H9 (cell line): ENCODE results near the gene PROC. TPM values are rescaled to one million over a fixed set of nuclear protein-coding genes. Genes with fewer than 3 reads are reported as not detected.

Experiments
- DNase-seq: peaks from one replicate; pipeline ENCODE4 v3.0.0-alpha.2; 2017
- H2AFZ ChIP-seq: one replicate; pipeline ENCODE4 v1.6.1; 2013; ENCODE audit warnings: mild to moderate bottlenecking, low read length, control low read depth, moderate library complexity
- H2AK5ac ChIP-seq: 2 replicates; pipeline ENCODE4 v1.6.1; 2013; ENCODE audit warnings: low read length, control low read depth, mixed read lengths; ENCODE audit not compliant: insufficient read length
- H2BK120ac ChIP-seq: one replicate; pipeline ENCODE4 v1.6.1; 2013; ENCODE audit warnings: low read depth, mild to moderate bottlenecking, low read length, control low read depth, inconsistent platforms; ENCODE audit not compliant: poor library complexity, severe bottlenecking
- H2BK12ac ChIP-seq: 2 replicates; pipeline ENCODE4 v1.6.1; 2013; ENCODE audit warnings: low read length, control low read depth, mixed read lengths, low read depth; ENCODE audit not compliant: insufficient read length
- H2BK15ac ChIP-seq: 2 replicates; pipeline ENCODE4 v1.6.1; 2013; ENCODE audit warnings: low read depth, low read length, control low read depth
- H2BK20ac ChIP-seq: one replicate; pipeline ENCODE4 v1.6.1; 2013; ENCODE audit warnings: low read depth, mild to moderate bottlenecking, low read length, control low read depth, inconsistent platforms; ENCODE audit not compliant: poor library complexity, severe bottlenecking
- H2BK5ac ChIP-seq: 2 replicates; pipeline ENCODE4 v1.6.1; 2013; ENCODE audit warnings: low read length, control low read depth, mixed read lengths; ENCODE audit not compliant: insufficient read length
- H3K14ac ChIP-seq: 2 replicates; pipeline ENCODE4 v1.6.1; 2013; ENCODE audit warnings: low read length, control low read depth; ENCODE audit not compliant: insufficient read depth
- H3K18ac ChIP-seq: 2 replicates; pipeline ENCODE4 v1.6.1; 2013; ENCODE audit warnings: low read depth, mild to moderate bottlenecking, mixed read lengths, low read length, control low read depth; ENCODE audit not compliant: insufficient read length
- H3K23ac ChIP-seq: 2 replicates; pipeline ENCODE4 v1.6.1; 2013; ENCODE audit warnings: low read length, control low read depth, mixed read lengths, low read depth; ENCODE audit not compliant: insufficient read length
- H3K23me2 ChIP-seq: 2 replicates; pipeline ENCODE4 v1.6.1; 2013; ENCODE audit warnings: low read depth, mild to moderate bottlenecking, mixed read lengths, low read length, control low read depth; ENCODE audit not compliant: insufficient read length, poor library complexity, severe bottlenecking
- H3K27ac ChIP-seq: 2 replicates; pipeline ENCODE4 v1.5.1; 2013; ENCODE audit warnings: low read length, control low read depth, mixed read lengths, low read depth; ENCODE audit not compliant: insufficient read length
- H3K27me3 ChIP-seq: 2 replicates; pipeline ENCODE4 v1.6.1; 2013; ENCODE audit warnings: low read length, control low read depth, inconsistent platforms; ENCODE audit not compliant: insufficient read depth
- H3K4ac ChIP-seq: 2 replicates; pipeline ENCODE4 v1.6.1; 2013; ENCODE audit warnings: low read depth, mild to moderate bottlenecking, control low read depth, inconsistent platforms, low read length, moderate library complexity
- H3K4me1 ChIP-seq: 2 replicates; pipeline ENCODE4 v1.6.1; 2013; ENCODE audit warnings: low read length, control low read depth, inconsistent platforms; ENCODE audit not compliant: insufficient read depth
- H3K4me2 ChIP-seq: 2 replicates; pipeline ENCODE4 v1.6.1; 2013; ENCODE audit warnings: low read length, control low read depth, mixed read lengths; ENCODE audit not compliant: insufficient read length, insufficient read depth
- H3K56ac ChIP-seq: 2 replicates; pipeline ENCODE4 v1.6.1; 2013; ENCODE audit warnings: low read depth, mild to moderate bottlenecking, mixed read lengths, low read length, control low read depth; ENCODE audit not compliant: insufficient read length
- H3K79me1 ChIP-seq: 2 replicates; pipeline ENCODE4 v1.6.1; 2013; ENCODE audit warnings: low read depth, mild to moderate bottlenecking, moderate library complexity, low read length, control low read depth, inconsistent platforms; ENCODE audit not compliant: insufficient read depth, poor library complexity, severe bottlenecking
- H3K79me2 ChIP-seq: 2 replicates; pipeline ENCODE4 v1.6.1; 2013; ENCODE audit warnings: low read length, control low read depth, inconsistent platforms; ENCODE audit not compliant: insufficient read depth
- H3K9ac ChIP-seq: 2 replicates; pipeline ENCODE4 v1.6.1; 2013; ENCODE audit warnings: low read length, control low read depth, mixed read lengths; ENCODE audit not compliant: insufficient read length; ENCODE audit errors: extremely low read depth
- H3K9me3 ChIP-seq: one replicate; pipeline ENCODE4 v1.6.1; 2013; ENCODE audit warnings: low read depth, low read length, inconsistent platforms; ENCODE audit not compliant: control insufficient read depth
- H3T11ph ChIP-seq: one replicate; pipeline ENCODE4 v1.6.1; 2013; ENCODE audit warnings: mild to moderate bottlenecking, low read length, control low read depth, inconsistent platforms
- H4K20me1 ChIP-seq: one replicate; pipeline ENCODE4 v1.6.1; 2013; ENCODE audit not compliant: control insufficient read depth, insufficient read length, insufficient read depth
- H4K5ac ChIP-seq: 2 replicates; pipeline ENCODE4 v1.6.1; 2013; ENCODE audit warnings: low read depth, mild to moderate bottlenecking, mixed read lengths, low read length, control low read depth; ENCODE audit not compliant: insufficient read length
- H4K8ac ChIP-seq: replicated peaks from 2 replicates; pipeline ENCODE4 v1.6.1; 2013; ENCODE audit warnings: low read length, control low read depth, mixed read lengths, low read depth; ENCODE audit not compliant: insufficient read length
- H4K91ac ChIP-seq: 2 replicates; pipeline ENCODE4 v1.6.1; 2013; ENCODE audit warnings: low read depth, mild to moderate bottlenecking, moderate library complexity, mixed read lengths, low read length, control low read depth; ENCODE audit not compliant: insufficient read length
- H3K27ac Mint-ChIP-seq, 3 experiments: 2 replicates in 2 of 3; 3 replicates in 1 of 3; pipeline ENCODE4 v1.8.0; 2020 to 2021; ENCODE audit warnings: mixed read lengths in 3 of 3, mild to moderate bottlenecking in 1 of 3, moderate library complexity in 1 of 3
- H3K27me3 Mint-ChIP-seq: 2 replicates; pipeline ENCODE4 v1.8.0; 2021; ENCODE audit warnings: low read depth, mild to moderate bottlenecking, moderate library complexity, mixed read lengths
- H3K36me3 Mint-ChIP-seq, 3 experiments: 2 replicates in 2 of 3; 3 replicates in 1 of 3; pipeline ENCODE4 v1.8.0; 2020 to 2021; ENCODE audit warnings: low read depth in 3 of 3, mixed read lengths in 3 of 3; ENCODE audit not compliant: insufficient read depth in 1 of 3
- H3K4me1 Mint-ChIP-seq, 2 experiments: 2 replicates each; pipeline ENCODE4 v1.8.0; 2020; ENCODE audit warnings: mixed read lengths in 2 of 2
- H3K4me3 Mint-ChIP-seq, 2 experiments: 2 replicates in 1 of 2; 3 replicates in 1 of 2; pipeline ENCODE4 v1.8.0; 2020 to 2021; ENCODE audit warnings: mild to moderate bottlenecking in 2 of 2, mixed read lengths in 2 of 2, moderate library complexity in 1 of 2
- H3K9me3 Mint-ChIP-seq, 2 experiments: 2 replicates in 1 of 2; 3 replicates in 1 of 2; pipeline ENCODE4 v1.8.0; 2020; ENCODE audit warnings: mild to moderate bottlenecking in 2 of 2, mixed read lengths in 2 of 2, moderate library complexity in 1 of 2
- CTCF ChIP-seq: fragments of 200-600 bp; sonication (generic); conservative IDR thresholded peaks from 3 replicates; pipeline ENCODE4 v1.8.0; 2021; ENCODE audit warnings: antibody characterized with exemption, mild to moderate bottlenecking
- WGBS: extraction: QIAGEN DNeasy Blood & Tissue Kit; methylation state at CpG from one replicate; pipeline ENCODE4 v1.1.7; 2013; ENCODE audit warnings: missing lambda C conversion rate, low lambda C conversion rate, mixed read lengths; ENCODE audit not compliant: insufficient read length; ENCODE audit errors: extremely low coverage; 5-methylcytosine and 5-hydroxymethylcytosine counted together
- total RNA-seq: library from RNA; stranded (reverse); gene quantifications from 2 replicates; pipeline ENCODE4 v1.2.1, GENCODE V29; 2021

The PROC gene
- total RNA-seq, 1 experiment from 2014 or later = 0.61 TPM

DNA sequence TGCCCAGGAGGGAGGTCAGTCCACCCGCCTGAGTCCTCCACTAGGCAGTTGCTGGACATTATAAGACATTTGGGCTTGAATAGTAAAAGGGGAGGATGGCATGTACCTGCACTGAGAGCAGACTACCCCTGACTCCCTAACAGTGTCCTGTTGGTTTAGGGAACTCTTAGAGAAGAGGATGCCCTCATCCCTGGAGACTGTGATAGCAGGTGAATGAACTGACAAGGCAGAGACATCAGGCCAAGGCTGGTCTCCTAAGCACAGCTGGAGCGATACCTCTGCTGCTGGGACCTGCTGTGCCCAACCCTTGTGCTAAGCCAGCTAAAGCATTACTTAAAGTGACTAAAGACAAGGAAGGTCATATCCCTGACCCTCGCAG lies 34.8 kb downstream of the PROC start:
- no peaks in the 10 kb centered on the region for H3K27me3 Mint-ChIP-seq
- Histone ChIP-seq H3K4me2 (no peak overlapping the region), H4K91ac (no peak overlapping the region), H3K56ac (no peak overlapping the region), H3K27ac (no peak overlapping the region), H2BK120ac (no peak overlapping the region), H3K79me1 (no peaks in the 10 kb centered on the region), H3K9ac (no peak overlapping the region), H3K18ac (no peak overlapping the region), H3K9me3 (no peaks in the 10 kb centered on the region), H4K5ac (no peak overlapping the region), H2AK5ac (no peak overlapping the region), H2BK15ac (no peak overlapping the region), H3K27me3 (no peaks in the 10 kb centered on the region), H4K8ac (no peak overlapping the region), H3K4ac (no peak overlapping the region), H3K23me2 (peaks cover 2% of the 10 kb centered on the region), H3K23ac (no peak overlapping the region), H3K14ac (no peak overlapping the region), H3K4me1 (peaks cover 7% of the 10 kb centered on the region; the same call in 1 of the 2 replicates), H3T11ph (no peak overlapping the region), H2BK12ac (no peak overlapping the region), H2BK20ac (no peak overlapping the region), H4K20me1 (no peaks in the 10 kb centered on the region), H2AFZ (no peak overlapping the region), H2BK5ac (no peak overlapping the region), H3K79me2 (no peaks in the 10 kb centered on the region)
- peaks cover 49 to 52% of the 10 kb centered on the region in 2 experiments for H3K4me1 Mint-ChIP-seq
- H3K9me3 Mint-ChIP-seq = no peaks in the 10 kb centered on the region; a peak in 1 of 5 replicates
- no peak overlapping the region for H3K27ac Mint-ChIP-seq
- no peak for DNase-seq
- H3K4me3 Mint-ChIP-seq = no peak overlapping the region
- WGBS = no CpG with 5 or more reads among the region's 3 CpGs
- no peaks in the 10 kb centered on the region for H3K36me3 Mint-ChIP-seq
- TF ChIP-seq CTCF = no peak
